ENCODE measurements around the gene ADAM22.

DNA sequence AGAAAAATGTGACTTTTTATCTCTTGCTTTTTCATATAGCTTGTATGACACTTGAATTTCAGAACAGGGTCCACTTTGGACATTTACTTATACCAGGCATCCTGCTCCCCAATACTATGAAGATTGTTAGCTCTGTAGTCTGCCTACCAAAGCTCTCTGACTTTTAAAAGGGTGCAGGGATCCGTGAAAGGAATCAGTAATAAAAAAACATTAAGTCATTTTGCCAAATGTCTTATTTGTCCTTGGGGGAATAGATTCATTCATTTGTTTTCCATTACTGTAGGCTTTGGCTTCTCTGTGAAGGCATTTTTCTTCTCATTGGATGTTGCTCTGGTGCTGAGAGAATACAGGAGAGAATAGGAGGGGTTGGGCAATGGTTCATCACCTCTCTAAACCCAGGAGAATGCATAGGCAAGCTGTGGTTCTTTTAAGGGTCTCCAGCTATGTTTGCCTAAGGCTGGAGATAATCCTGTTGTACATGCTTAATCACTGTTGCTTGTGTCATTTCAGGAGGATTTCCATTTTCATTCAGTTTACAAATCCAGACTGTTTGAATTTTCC, 182.3 kb downstream of the ADAM22 start:
- TF ChIP-seq, protein P1, sequence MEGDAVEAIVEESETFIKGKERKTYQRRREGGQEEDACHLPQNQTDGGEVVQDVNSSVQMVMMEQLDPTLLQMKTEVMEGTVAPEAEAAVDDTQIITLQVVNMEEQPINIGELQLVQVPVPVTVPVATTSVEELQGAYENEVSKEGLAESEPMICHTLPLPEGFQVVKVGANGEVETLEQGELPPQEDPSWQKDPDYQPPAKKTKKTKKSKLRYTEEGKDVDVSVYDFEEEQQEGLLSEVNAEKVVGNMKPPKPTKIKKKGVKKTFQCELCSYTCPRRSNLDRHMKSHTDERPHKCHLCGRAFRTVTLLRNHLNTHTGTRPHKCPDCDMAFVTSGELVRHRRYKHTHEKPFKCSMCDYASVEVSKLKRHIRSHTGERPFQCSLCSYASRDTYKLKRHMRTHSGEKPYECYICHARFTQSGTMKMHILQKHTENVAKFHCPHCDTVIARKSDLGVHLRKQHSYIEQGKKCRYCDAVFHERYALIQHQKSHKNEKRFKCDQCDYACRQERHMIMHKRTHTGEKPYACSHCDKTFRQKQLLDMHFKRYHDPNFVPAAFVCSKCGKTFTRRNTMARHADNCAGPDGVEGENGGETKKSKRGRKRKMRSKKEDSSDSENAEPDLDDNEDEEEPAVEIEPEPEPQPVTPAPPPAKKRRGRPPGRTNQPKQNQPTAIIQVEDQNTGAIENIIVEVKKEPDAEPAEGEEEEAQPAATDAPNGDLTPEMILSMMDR (IDR thresholded peaks at IDR 0.05), result no peak
- no peak for TF ChIP-seq EZH2 (IDR thresholded peaks at IDR 0.05; ENCODE audit: borderline replicate concordance, insufficient read depth, low read depth, low read length, poor library complexity, severe bottlenecking)
